ENCODE data around the gene ABI3BP. TPM values are rescaled to one million over a fixed set of nuclear protein-coding genes. Genes with fewer than 3 reads are reported as not detected.

ABI3BP gene
- total RNA-seq, 1 donor from 2014 or later = 1.1 TPM

DNA sequence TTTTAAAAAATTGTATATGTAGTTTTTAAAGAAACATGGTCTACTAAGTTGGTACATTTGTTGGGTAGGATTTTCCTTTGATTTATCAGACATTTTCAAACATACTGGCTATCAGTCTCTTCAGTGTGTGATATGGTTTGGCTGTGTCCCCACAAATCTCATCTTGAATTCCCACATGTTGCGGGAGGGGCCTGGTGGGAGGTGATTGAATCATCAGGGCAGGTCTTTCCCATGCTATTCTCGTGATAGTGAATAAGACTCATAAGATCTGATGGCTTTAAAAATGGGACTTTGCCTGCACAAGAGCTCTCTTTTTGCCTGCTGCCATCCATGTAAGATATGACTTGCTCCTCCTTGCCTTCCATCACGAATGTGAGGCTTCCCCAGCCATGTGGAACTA is 121.9 kb downstream of the ABI3BP start:
- H3K9ac ChIP-seq (ENCODE audit: low read length) = no peak overlapping the region
- H3K4me1 ChIP-seq (ENCODE audit: insufficient read depth, low read length) = peaks cover 8% of the 10 kb centered on the region
- no peak overlapping the region for H3K27ac Mint-ChIP-seq (ENCODE audit: unreplicated experiment)
- no peak overlapping the region for H3K4me3 ChIP-seq (ENCODE audit: insufficient read depth, low read depth, low read length)
- no peaks in the 10 kb centered on the region for H3K9me3 Mint-ChIP-seq (ENCODE audit: unreplicated experiment)
- no peak overlapping the region for H3K4me3 Mint-ChIP-seq (ENCODE audit: unreplicated experiment)
- H3K9me3 ChIP-seq (ENCODE audit: insufficient read depth, low read depth, low read length) = no peaks in the 10 kb centered on the region
- H3K27me3 ChIP-seq (ENCODE audit: insufficient read depth, low read length) = no peaks in the 10 kb centered on the region
- FAIRE-seq = no peak
- DNase-seq (ENCODE audit: low read depth) = no peak
- H3K27me3 Mint-ChIP-seq (ENCODE audit: low read depth, unreplicated experiment) = no peaks in the 10 kb centered on the region
- no peak overlapping the region for H3K27ac ChIP-seq (ENCODE audit: low read depth, low read length)
- H2AFZ ChIP-seq (ENCODE audit: low read depth, low read length) = no peak overlapping the region
- H3K79me2 ChIP-seq (ENCODE audit: insufficient read depth, low read length) = no peaks in the 10 kb centered on the region
- TF ChIP-seq EZH2 (IDR thresholded peaks at IDR 0.05; ENCODE audit: insufficient read depth, low read length) = no peak
- TF ChIP-seq, protein P1, sequence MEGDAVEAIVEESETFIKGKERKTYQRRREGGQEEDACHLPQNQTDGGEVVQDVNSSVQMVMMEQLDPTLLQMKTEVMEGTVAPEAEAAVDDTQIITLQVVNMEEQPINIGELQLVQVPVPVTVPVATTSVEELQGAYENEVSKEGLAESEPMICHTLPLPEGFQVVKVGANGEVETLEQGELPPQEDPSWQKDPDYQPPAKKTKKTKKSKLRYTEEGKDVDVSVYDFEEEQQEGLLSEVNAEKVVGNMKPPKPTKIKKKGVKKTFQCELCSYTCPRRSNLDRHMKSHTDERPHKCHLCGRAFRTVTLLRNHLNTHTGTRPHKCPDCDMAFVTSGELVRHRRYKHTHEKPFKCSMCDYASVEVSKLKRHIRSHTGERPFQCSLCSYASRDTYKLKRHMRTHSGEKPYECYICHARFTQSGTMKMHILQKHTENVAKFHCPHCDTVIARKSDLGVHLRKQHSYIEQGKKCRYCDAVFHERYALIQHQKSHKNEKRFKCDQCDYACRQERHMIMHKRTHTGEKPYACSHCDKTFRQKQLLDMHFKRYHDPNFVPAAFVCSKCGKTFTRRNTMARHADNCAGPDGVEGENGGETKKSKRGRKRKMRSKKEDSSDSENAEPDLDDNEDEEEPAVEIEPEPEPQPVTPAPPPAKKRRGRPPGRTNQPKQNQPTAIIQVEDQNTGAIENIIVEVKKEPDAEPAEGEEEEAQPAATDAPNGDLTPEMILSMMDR (IDR thresholded peaks at IDR 0.05; ENCODE audit: insufficient read depth, low read depth, low read length) = no peak
- H3K4me2 ChIP-seq (ENCODE audit: low read length) = no peak overlapping the region
- no peaks in the 10 kb centered on the region for H3K36me3 ChIP-seq (ENCODE audit: insufficient read depth, low read length)
- H3K4me1 Mint-ChIP-seq (ENCODE audit: low read depth, unreplicated experiment) = no peaks in the 10 kb centered on the region
- H4K20me1 ChIP-seq (ENCODE audit: insufficient read depth, low read length) = no peaks in the 10 kb centered on the region
- no peaks in the 10 kb centered on the region for H3K36me3 Mint-ChIP-seq (ENCODE audit: low read depth, unreplicated experiment)

DNA sequence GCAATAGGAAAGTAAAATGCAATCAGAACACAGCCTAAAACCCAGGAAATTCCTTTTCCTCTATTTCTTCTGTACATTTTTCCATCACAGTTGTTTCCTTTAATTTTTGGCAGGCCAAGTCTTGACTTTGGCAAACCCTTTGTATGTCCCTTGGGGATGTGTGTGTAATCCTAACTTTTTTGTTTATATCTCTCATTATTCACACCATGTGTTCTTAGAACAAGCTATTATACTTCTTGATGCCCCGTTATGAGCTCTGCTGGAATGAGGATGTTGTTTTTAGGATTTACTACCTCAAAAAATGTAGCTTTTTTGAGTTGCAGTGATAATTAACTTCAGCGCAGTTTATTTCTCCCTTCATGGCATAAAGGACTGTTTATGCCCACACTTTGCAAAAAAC is 123.4 kb downstream of the ABI3BP start:
- Histone ChIP-seq H3K36me3 (ENCODE audit: insufficient read depth, low read length) (no peaks in the 10 kb centered on the region), H3K4me2 (ENCODE audit: low read length) (no peak overlapping the region), H2AFZ (ENCODE audit: low read depth, low read length) (no peak overlapping the region), H3K27ac (ENCODE audit: low read depth, low read length) (no peak overlapping the region), H3K9me3 (ENCODE audit: insufficient read depth, low read depth, low read length) (no peaks in the 10 kb centered on the region), H4K20me1 (ENCODE audit: insufficient read depth, low read length) (no peaks in the 10 kb centered on the region), H3K27me3 (ENCODE audit: insufficient read depth, low read length) (no peaks in the 10 kb centered on the region), H3K9ac (ENCODE audit: low read length) (no peak overlapping the region), H3K79me2 (ENCODE audit: insufficient read depth, low read length) (no peaks in the 10 kb centered on the region), H3K4me1 (ENCODE audit: insufficient read depth, low read length) (no peaks in the 10 kb centered on the region), H3K4me3 (ENCODE audit: insufficient read depth, low read depth, low read length) (no peak overlapping the region)
- TF ChIP-seq EZH2 (IDR thresholded peaks at IDR 0.05; ENCODE audit: insufficient read depth, low read length) = no peak
- TF ChIP-seq, protein P1 (IDR thresholded peaks at IDR 0.05; ENCODE audit: insufficient read depth, low read depth, low read length) = no peak
- Mint-ChIP-seq H3K27ac (ENCODE audit: unreplicated experiment) (no peak overlapping the region), H3K9me3 (ENCODE audit: unreplicated experiment) (no peaks in the 10 kb centered on the region), H3K36me3 (ENCODE audit: low read depth, unreplicated experiment) (no peaks in the 10 kb centered on the region), H3K27me3 (ENCODE audit: low read depth, unreplicated experiment) (no peaks in the 10 kb centered on the region), H3K4me3 (ENCODE audit: unreplicated experiment) (no peak overlapping the region), H3K4me1 (ENCODE audit: low read depth, unreplicated experiment) (no peaks in the 10 kb centered on the region)
- FAIRE-seq (no peak), DNase-seq (ENCODE audit: low read depth) (peak; percentile 10)

DNA sequence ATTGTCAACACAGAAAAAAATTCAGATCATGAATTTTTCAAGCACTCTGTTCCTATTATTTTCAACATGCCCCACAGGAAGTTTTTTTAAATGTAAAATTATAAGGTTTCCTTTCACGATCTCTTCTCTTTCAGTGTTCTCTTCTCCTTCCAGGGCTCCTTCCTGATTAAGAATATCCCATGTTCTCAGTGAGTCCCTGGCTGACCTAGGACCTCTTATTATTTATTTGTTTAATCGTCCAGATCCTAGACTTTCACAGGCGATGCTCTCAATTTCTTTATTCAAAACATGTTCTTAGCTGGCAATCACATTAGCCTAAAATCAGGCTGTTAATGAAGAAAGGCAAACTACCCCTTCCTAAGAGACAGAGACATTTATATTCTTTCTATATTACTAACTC is 124.3 kb downstream of the ABI3BP start:
- Mint-ChIP-seq H3K36me3 (ENCODE audit: low read depth, unreplicated experiment) (no peaks in the 10 kb centered on the region), H3K4me3 (ENCODE audit: unreplicated experiment) (no peak overlapping the region), H3K27ac (ENCODE audit: unreplicated experiment) (no peak overlapping the region)

More for the DNA sequence above, 124.3 kb downstream of the ABI3BP start:
- Mint-ChIP-seq H3K9me3 (ENCODE audit: unreplicated experiment) (no peaks in the 10 kb centered on the region), H3K4me1 (ENCODE audit: low read depth, unreplicated experiment) (peaks cover 6% of the 10 kb centered on the region), H3K27me3 (ENCODE audit: low read depth, unreplicated experiment) (no peaks in the 10 kb centered on the region)
- Histone ChIP-seq H3K27me3 (ENCODE audit: insufficient read depth, low read length) (no peaks in the 10 kb centered on the region), H4K20me1 (ENCODE audit: insufficient read depth, low read length) (no peaks in the 10 kb centered on the region), H3K9me3 (ENCODE audit: insufficient read depth, low read depth, low read length) (no peaks in the 10 kb centered on the region), H3K27ac (ENCODE audit: low read depth, low read length) (no peak overlapping the region), H3K79me2 (ENCODE audit: insufficient read depth, low read length) (no peaks in the 10 kb centered on the region), H3K9ac (ENCODE audit: low read length) (no peak overlapping the region), H3K4me1 (ENCODE audit: insufficient read depth, low read length) (peaks cover 3% of the 10 kb centered on the region), H2AFZ (ENCODE audit: low read depth, low read length) (no peak overlapping the region), H3K36me3 (ENCODE audit: insufficient read depth, low read length) (no peaks in the 10 kb centered on the region), H3K4me3 (ENCODE audit: insufficient read depth, low read depth, low read length) (no peak overlapping the region), H3K4me2 (ENCODE audit: low read length) (no peak overlapping the region)
- DNase-seq (ENCODE audit: low read depth) (no peak), FAIRE-seq (no peak)
- TF ChIP-seq, protein P1 (IDR thresholded peaks at IDR 0.05; ENCODE audit: insufficient read depth, low read depth, low read length) = no peak
- TF ChIP-seq EZH2 (IDR thresholded peaks at IDR 0.05; ENCODE audit: insufficient read depth, low read length) = no peak

Measured in astrocyte (in vitro differentiated cells and primary cell).